ENCODE measurements around the gene HDAC4. TPM values are rescaled to one million over a fixed set of nuclear protein-coding genes. Genes with fewer than 3 reads are reported as not detected.

Gene HDAC4
- total and polyA plus RNA-seq, 2 of the 4 experiments (the other 2 are of a cell fraction), result 4.1 to 7.2 TPM

GRCh38 chr2:239046822-239047221, 354.0 kb downstream of the HDAC4 start:
- no TSS peak for BruUV-seq (replicated peaks)
- H3K27me3 ChIP-seq (ENCODE audit: control insufficient read depth, insufficient read depth, low read length), result peaks cover 4% of the 10 kb centered on the region; the same call in 1 of the 2 replicates
- no peaks in the 10 kb centered on the region for H3K79me1 ChIP-seq (ENCODE audit: low read depth in 1 of 2, low read length in 2 of 2)
- no peak overlapping the region for H3K23ac ChIP-seq (ENCODE audit: low read depth, low read length)
- no peak overlapping the region for H2AK5ac ChIP-seq (ENCODE audit: low read depth, low read length)
- H3K18ac ChIP-seq (ENCODE audit: low read depth, low read length), result no peak overlapping the region
- no peak overlapping the region for H2BK20ac ChIP-seq (ENCODE audit: low read depth, low read length)
- no peak overlapping the region for H3K14ac ChIP-seq (replicated peaks; ENCODE audit: low read depth, low read length)
- no CpG with 5 or more reads among the region's 9 CpGs for WGBS, 2 experiments (ENCODE audit: extremely low coverage in 2 of 2, insufficient read length in 1 of 2)
- intact Hi-C loops (cut with micrococcal nuclease) (no loop called here), dilution Hi-C loops (cut with HindIII; ENCODE audit: low sequenced_read_pairs, unreplicated experiment) (no loop called here), in situ Hi-C loops (cut with MboI; ENCODE audit: low sequenced_read_pairs) (loop anchor here (25.0 kb wide), 1 partner anchor 1090 kb away; the partner anchor contains the start of genes COPS9 and OTOS)
- H4K20me1 ChIP-seq (ENCODE audit: insufficient read depth, low read length), result no peaks in the 10 kb centered on the region
- H4K8ac ChIP-seq (ENCODE audit: low read depth in 2 of 2, low read length in 2 of 2), result no peak overlapping the region
- ATAC-seq (ENCODE audit: low read depth) (no peak), DNase-seq (no peak)
- POLR2A ChIA-PET (ENCODE audit: unreplicated experiment), result no interaction called here
- TF ChIP-seq ELK1 (IDR thresholded peaks at IDR 0.05; ENCODE audit: borderline replicate concordance, low read depth, low read length) (no peak), MXI1 (IDR thresholded peaks at IDR 0.05; ENCODE audit: borderline replicate concordance, low read depth, low read length) (no peak), CTCF (conservative IDR thresholded peaks at IDR 0.05; ENCODE audit: low read depth, low read length) (no peak), POLR2A (IDR thresholded peaks at IDR 0.05; ENCODE audit: low read depth, low read length) (no peak), MAFK (IDR thresholded peaks at IDR 0.05; ENCODE audit: low read depth, low read length) (no peak), BHLHE40 (IDR thresholded peaks at IDR 0.05; ENCODE audit: low read depth, low read length) (no peak), FOS (IDR thresholded peaks at IDR 0.05; ENCODE audit: low read depth, low read length) (no peak)
- H2AFZ ChIP-seq (replicated peaks; ENCODE audit: low read length, poor library complexity), result no peak overlapping the region
- no peak overlapping the region for H3K27ac ChIP-seq (ENCODE audit: insufficient read depth, low read length)
- no peak overlapping the region for H2AK9ac ChIP-seq (replicated peaks; ENCODE audit: low read depth, low read length, poor library complexity)
- no peak overlapping the region for H3K4ac ChIP-seq (ENCODE audit: low read depth, low read length)
- no peak overlapping the region for H3K56ac ChIP-seq (ENCODE audit: extremely low read depth, insufficient read depth, low read length)
- peaks cover 4% of the 10 kb centered on the region for H3K4me1 ChIP-seq (ENCODE audit: control insufficient read depth, insufficient read depth, low read length)
- H4K91ac ChIP-seq (ENCODE audit: insufficient read depth, low read depth, low read length), result no peak overlapping the region
- no peaks in the 10 kb centered on the region for H3K9me1 ChIP-seq (ENCODE audit: insufficient read depth, low read length)
- no peak overlapping the region for H2BK5ac ChIP-seq (ENCODE audit: low read depth, low read length, poor library complexity, severe bottlenecking)
- H3K9me3 ChIP-seq (ENCODE audit: control insufficient read depth, insufficient read depth, low read length), result peaks cover 6% of the 10 kb centered on the region; the same call in 1 of the 2 replicates
- no peak overlapping the region for H4K5ac ChIP-seq (ENCODE audit: low read depth, low read length)
- no peak overlapping the region for H2BK15ac ChIP-seq (ENCODE audit: low read depth, low read length)
- H2BK120ac ChIP-seq (ENCODE audit: low read depth, low read length), result no peak overlapping the region
- H3K4me2 ChIP-seq (ENCODE audit: low read depth, low read length), result no peak overlapping the region
- H3K36me3 ChIP-seq (ENCODE audit: control insufficient read depth, insufficient read depth, low read length), result peaks cover 11% of the 10 kb centered on the region
- no peak overlapping the region for H3K4me3 ChIP-seq (ENCODE audit: insufficient read depth, low read depth, low read length)
- CTCF ChIA-PET, result no interaction called here
- no peak overlapping the region for H3K9ac ChIP-seq (ENCODE audit: low read depth, low read length)

Data from IMR-90 (cell line).